ENCODE data around the gene ZNF787. TPM values are rescaled to one million over a fixed set of nuclear protein-coding genes. Genes with fewer than 3 reads are reported as not detected.
A peak's percentile ranks its signal among the peaks of the same experiment; 100 is the strongest.

ZNF787 gene
- total and polyA plus RNA-seq, 2 of the 13 experiments (the other 11 are each of a cell fraction or from before 2014, with no cell fraction given) = 15.1 to 42.8 TPM

- TF ChIP-seq, protein P1, sequence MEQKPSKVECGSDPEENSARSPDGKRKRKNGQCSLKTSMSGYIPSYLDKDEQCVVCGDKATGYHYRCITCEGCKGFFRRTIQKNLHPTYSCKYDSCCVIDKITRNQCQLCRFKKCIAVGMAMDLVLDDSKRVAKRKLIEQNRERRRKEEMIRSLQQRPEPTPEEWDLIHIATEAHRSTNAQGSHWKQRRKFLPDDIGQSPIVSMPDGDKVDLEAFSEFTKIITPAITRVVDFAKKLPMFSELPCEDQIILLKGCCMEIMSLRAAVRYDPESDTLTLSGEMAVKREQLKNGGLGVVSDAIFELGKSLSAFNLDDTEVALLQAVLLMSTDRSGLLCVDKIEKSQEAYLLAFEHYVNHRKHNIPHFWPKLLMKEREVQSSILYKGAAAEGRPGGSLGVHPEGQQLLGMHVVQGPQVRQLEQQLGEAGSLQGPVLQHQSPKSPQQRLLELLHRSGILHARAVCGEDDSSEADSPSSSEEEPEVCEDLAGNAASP (CRISPR knock-in tag; IDR thresholded peaks at IDR 0.05; ENCODE audit: borderline replicate concordance) = peak; percentile 47; the same call in 1 of the 2 replicates
- TF ChIP-seq ISL2 (CRISPR knock-in tag; IDR thresholded peaks at IDR 0.05) (0 out of 2 replicates have a peak, but pooled peaks have one; percentile 27), THAP11 (CRISPR knock-in tag; IDR thresholded peaks at IDR 0.05) (peak; percentile 60; the same call in 1 of the 2 replicates), KDM5A (IDR thresholded peaks at IDR 0.05; ENCODE audit: borderline replicate concordance, low read length) (no peak), ELF3 (CRISPR knock-in tag; IDR thresholded peaks at IDR 0.05) (peak; percentile 55; the same call in 1 of the 2 replicates), YY1 (IDR thresholded peaks at IDR 0.05; ENCODE audit: insufficient read depth, insufficient replicate concordance, low read depth, low read length) (peak; percentile 35), RXRB (CRISPR knock-in tag; IDR thresholded peaks at IDR 0.05; ENCODE audit: borderline replicate concordance) (peak; percentile 64; the same call in 1 of the 2 replicates), ARID5B (CRISPR knock-in tag; IDR thresholded peaks at IDR 0.05) (peak; percentile 39; the same call in 1 of the 2 replicates), ZNF724P (CRISPR knock-in tag; IDR thresholded peaks at IDR 0.05; ENCODE audit: borderline replicate concordance) (peak; percentile 7; the same call in 1 of the 2 replicates), CCDC6 (CRISPR knock-in tag; IDR thresholded peaks at IDR 0.05) (0 out of 2 replicates have a peak, but pooled peaks have one; percentile 23), KLF6 (CRISPR knock-in tag; IDR thresholded peaks at IDR 0.05) (0 out of 2 replicates have a peak, but pooled peaks have one; percentile 32), ZNF256 (CRISPR knock-in tag; conservative IDR thresholded peaks at IDR 0.05) (no peak), PHF8 (CRISPR knock-in tag; IDR thresholded peaks at IDR 0.05) (no peak), SRSF1 (optimal IDR thresholded peaks at IDR 0.05; ENCODE audit: low read depth, low read length) (no peak), FOXP4 (CRISPR knock-in tag; IDR thresholded peaks at IDR 0.05) (no peak), SNAPC5 (CRISPR knock-in tag; IDR thresholded peaks at IDR 0.05; ENCODE audit: borderline replicate concordance) (no peak), SETDB1 (CRISPR knock-in tag; IDR thresholded peaks at IDR 0.05; ENCODE audit: borderline replicate concordance) (no peak), ZNF660 (CRISPR knock-in tag; IDR thresholded peaks at IDR 0.05; ENCODE audit: borderline replicate concordance, low read depth) (no peak), RFX5 (IDR thresholded peaks at IDR 0.05; ENCODE audit: low read depth, low read length) (no peak), NCOA1 (CRISPR knock-in tag; IDR thresholded peaks at IDR 0.05) (no peak)
These were observed 15.9 kb downstream of the ZNF787 start (continued) for GRCh38 chr19:56105090-56105701.

Measured in HepG2 (cell line).